Cardiac fibroblast (primary cell): ENCODE data around the gene ADCY5.

Experiments used
- DNase-seq, 2 donors: peaks; one replicate each; pipeline versions ENCODE4 v3.0.0 to v3.0.0-alpha.2; 2010; ENCODE audit warnings: low read depth in 2 of 2
- H3K4me3 ChIP-seq, 2 donors: replicated peaks in 1 of 2; 1 replicate in 1 of 2; 2 replicates in 1 of 2; pipeline ENCODE4 v1.5.1; 2011; ENCODE audit warnings: low read depth in 2 of 2, low read length in 2 of 2, mild to moderate bottlenecking in 2 of 2, moderate library complexity in 1 of 2
- CTCF ChIP-seq: IDR thresholded peaks from one replicate; pipeline ENCODE4 v1.5.1; 2011; ENCODE audit warnings: low read depth, mild to moderate bottlenecking, low read length, inconsistent platforms

Gene ADCY5

GRCh38 chr3:123297627-123297899 lies 151.3 kb downstream of the ADCY5 start:
- H3K4me3 ChIP-seq = no peak overlapping the region
- DNase-seq = no peak
- TF ChIP-seq CTCF = no peak

GRCh38 chr3:123296836-123297626 lies 151.9 kb downstream of the ADCY5 start:
- H3K4me3 ChIP-seq = no peak overlapping the region
- no peak for DNase-seq
- no peak for TF ChIP-seq CTCF

GRCh38 chr3:123296261-123296660 lies 152.6 kb downstream of the ADCY5 start:
- no peak for DNase-seq
- no peak for TF ChIP-seq CTCF
- no peak overlapping the region for H3K4me3 ChIP-seq

DNA sequence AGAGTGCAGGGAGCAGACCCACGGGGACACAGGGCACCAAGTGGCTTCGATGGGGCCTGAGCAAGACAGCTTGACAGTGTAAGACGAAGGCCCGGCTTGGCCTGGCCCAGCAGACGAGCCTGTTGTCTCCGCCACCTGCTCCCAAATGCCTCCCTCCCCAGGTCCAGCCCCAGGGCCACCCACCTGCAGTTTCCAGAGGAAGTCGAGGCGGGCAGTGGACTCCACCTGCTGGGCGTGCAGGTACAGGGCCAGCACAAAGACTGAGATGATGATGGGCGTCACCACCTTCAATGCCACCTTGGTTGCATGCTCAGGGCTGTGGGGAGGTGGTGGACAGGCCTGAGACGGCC lies 153.0 kb downstream of the ADCY5 start:
- no peak for DNase-seq
- no peak for TF ChIP-seq CTCF
- H3K4me3 ChIP-seq = no peak overlapping the region

DNA sequence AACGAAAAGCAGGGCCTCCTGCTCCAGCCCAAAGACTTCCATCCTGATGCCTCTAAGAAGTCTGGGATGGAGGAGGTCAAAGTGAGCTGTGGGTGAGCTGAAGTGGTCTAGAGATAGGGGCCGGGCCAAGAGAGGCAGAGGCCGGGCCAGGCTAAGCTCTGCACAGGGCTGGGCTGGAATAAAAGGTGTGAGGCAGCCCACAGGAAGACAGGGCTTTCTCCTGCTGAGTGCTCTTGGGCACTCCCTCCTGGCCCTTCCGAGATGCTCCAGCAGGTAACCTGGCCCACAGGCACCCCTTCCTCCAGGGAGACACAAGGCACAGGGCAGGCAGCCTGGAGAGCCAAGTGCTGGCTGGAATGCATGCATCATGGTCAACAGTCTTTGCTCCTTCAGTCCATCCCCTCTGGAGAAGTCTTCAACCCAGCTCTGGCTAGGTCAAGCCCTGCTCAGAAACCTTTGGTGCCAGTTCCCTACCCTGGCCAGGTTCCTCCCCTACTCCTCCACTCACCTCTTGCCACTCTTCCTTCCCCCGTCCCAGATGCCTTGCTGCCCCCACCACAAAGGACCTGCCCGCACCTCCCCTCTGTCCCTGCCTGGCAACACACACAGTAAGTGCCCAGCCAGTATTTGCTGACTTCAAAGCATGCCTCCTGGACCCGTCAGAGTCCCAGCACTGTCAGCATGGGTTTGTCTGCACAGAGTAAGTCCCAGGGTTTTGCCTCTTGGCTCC lies 153.6 kb downstream of the ADCY5 start:
- no peak overlapping the region for H3K4me3 ChIP-seq
- TF ChIP-seq CTCF = no peak
- DNase-seq = no peak

DNA sequence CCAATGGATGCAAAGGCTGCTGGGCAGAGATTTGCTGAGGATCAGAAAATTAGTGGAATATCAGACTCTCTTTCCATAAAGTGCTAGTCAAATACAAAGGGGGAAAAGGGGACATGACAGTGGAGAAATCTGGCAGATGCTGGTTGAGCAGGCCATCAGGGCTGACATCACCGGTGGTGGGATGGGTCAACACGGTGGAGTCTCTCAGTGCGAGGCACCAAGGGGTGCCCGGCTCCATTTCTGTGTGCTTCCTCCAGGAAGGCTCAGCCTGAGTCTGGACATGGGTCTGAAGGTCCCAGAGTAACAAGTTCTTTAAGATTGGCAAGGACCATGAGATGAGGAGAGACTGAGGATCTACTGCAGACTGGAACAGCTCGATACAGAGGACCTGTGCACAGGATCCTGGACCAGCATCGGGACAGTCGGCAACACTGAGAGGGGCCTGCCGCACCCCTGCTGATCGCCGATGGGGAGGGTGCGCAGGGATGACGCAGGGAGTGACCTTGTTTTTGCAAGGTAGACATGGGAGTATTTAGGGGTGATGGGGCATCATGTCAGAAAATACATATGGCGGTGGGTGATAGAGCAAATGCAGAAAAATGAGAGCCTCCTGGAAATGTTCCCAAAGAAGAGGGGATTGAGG lies 154.5 kb downstream of the ADCY5 start:
- H3K4me3 ChIP-seq = no peak overlapping the region
- no peak for DNase-seq

More for the DNA sequence above, 154.5 kb downstream of the ADCY5 start:
- TF ChIP-seq CTCF = no peak
